Measurements from ENCODE around the gene ACTA1.
"Not testable (repeated sequence)": the region's sequence is repeated elsewhere in the genome, so short reads cannot be mapped to it uniquely, and the experiment has no call there.

ACTA1 gene

GRCh38 chr1:229407206-229408026 is 26.5 kb downstream of the ACTA1 start:
- ChIA-PET CTCF (interaction anchor here (1.3 kb wide), 1 partner anchor 22 kb away, joined by 5 read pairs; no protein-coding TSS in a partner anchor), POLR2A (no interaction called here)
- DNase-seq (ENCODE audit: extremely low spot score) = no peak
- TF ChIP-seq, protein P1, sequence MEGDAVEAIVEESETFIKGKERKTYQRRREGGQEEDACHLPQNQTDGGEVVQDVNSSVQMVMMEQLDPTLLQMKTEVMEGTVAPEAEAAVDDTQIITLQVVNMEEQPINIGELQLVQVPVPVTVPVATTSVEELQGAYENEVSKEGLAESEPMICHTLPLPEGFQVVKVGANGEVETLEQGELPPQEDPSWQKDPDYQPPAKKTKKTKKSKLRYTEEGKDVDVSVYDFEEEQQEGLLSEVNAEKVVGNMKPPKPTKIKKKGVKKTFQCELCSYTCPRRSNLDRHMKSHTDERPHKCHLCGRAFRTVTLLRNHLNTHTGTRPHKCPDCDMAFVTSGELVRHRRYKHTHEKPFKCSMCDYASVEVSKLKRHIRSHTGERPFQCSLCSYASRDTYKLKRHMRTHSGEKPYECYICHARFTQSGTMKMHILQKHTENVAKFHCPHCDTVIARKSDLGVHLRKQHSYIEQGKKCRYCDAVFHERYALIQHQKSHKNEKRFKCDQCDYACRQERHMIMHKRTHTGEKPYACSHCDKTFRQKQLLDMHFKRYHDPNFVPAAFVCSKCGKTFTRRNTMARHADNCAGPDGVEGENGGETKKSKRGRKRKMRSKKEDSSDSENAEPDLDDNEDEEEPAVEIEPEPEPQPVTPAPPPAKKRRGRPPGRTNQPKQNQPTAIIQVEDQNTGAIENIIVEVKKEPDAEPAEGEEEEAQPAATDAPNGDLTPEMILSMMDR (IDR thresholded peaks at IDR 0.05; ENCODE audit: control extremely low read depth, extremely low read depth, low read depth, missing control alignments) = no peak

GRCh38 chr1:229406798-229407197 is 27.1 kb downstream of the ACTA1 start:
- CTCF ChIA-PET = interaction anchor here (1.3 kb wide), 1 partner anchor 23 kb away, joined by 5 read pairs; no protein-coding TSS in a partner anchor
- no peak for DNase-seq (ENCODE audit: extremely low spot score)
- TF ChIP-seq, protein P1 (IDR thresholded peaks at IDR 0.05; ENCODE audit: control extremely low read depth, extremely low read depth, low read depth, missing control alignments) = no peak
- POLR2A ChIA-PET = no interaction called here

GRCh38 chr1:229403573-229403972 is 30.3 kb downstream of the ACTA1 start:
- ChIA-PET CTCF (interaction anchor here (1.2 to 1.8 kb wide), 2 partner anchors 8 to 79 kb away, joined by 3 to 4 read pairs; no protein-coding TSS in a partner anchor), POLR2A (no interaction called here)
- TF ChIP-seq, protein P1 (IDR thresholded peaks at IDR 0.05; ENCODE audit: control extremely low read depth, extremely low read depth, low read depth, missing control alignments) = no peak
- DNase-seq (ENCODE audit: extremely low spot score) = no peak

GRCh38 chr1:229402993-229403392 is 30.9 kb downstream of the ACTA1 start:
- DNase-seq (ENCODE audit: extremely low spot score) = no peak
- CTCF ChIA-PET = no interaction called here
- TF ChIP-seq, protein P1 (IDR thresholded peaks at IDR 0.05; ENCODE audit: control extremely low read depth, extremely low read depth, low read depth, missing control alignments) = no peak
- POLR2A ChIA-PET = interaction anchor here (0.5 kb wide), 1 partner anchor 16 kb away, joined by 3 read pairs; no protein-coding TSS in a partner anchor

DNA sequence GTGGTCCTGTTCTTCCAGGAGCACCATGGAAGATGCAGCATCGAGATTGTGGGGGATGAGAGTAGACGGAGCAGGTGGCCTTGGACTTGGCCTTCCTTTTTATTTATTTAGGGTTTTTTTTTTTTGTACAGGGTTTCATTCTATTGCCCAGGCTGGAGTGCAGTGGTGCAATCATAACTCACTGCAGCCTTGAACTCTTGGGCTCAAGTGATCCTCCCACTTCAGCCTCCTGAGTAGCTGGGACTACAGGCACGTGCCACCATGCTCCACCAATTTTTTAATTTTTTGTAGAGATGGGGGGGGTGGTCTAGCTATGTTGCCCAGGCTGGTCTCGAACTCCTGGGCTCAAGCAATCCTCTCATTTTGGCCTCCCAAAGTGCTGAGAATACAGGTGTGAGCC is 31.6 kb downstream of the ACTA1 start:
- CTCF ChIA-PET; DNase-seq (ENCODE audit: extremely low spot score): not testable (repeated sequence)
- POLR2A ChIA-PET = interaction anchor here (0.5 kb wide), 1 partner anchor 17 kb away, joined by 3 read pairs; no protein-coding TSS in a partner anchor

DNA sequence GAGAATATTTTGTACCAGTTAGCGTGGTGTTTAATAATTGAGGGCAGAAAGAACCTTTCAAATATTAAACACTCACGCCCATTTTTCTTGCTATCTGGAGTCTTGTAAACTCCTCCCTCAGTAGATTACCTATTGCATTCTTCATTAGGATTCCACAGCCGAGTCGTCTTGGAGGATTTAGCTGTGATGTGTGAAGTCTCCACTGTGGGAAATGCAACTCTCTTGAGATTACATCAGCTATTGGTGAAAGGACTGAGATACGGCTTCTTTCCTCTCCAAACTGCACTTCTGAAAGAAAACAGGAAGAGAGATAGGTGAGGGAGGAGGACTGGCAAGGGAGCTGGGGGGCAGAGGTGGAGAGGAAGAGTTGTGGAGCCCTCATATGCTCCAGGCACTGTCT is 36.1 kb downstream of the ACTA1 start:
- ChIA-PET CTCF (no interaction called here), POLR2A (no interaction called here)
- no peak for DNase-seq (ENCODE audit: extremely low spot score)
- TF ChIP-seq, protein P1 (IDR thresholded peaks at IDR 0.05; ENCODE audit: control extremely low read depth, extremely low read depth, low read depth, missing control alignments) = no peak

DNA sequence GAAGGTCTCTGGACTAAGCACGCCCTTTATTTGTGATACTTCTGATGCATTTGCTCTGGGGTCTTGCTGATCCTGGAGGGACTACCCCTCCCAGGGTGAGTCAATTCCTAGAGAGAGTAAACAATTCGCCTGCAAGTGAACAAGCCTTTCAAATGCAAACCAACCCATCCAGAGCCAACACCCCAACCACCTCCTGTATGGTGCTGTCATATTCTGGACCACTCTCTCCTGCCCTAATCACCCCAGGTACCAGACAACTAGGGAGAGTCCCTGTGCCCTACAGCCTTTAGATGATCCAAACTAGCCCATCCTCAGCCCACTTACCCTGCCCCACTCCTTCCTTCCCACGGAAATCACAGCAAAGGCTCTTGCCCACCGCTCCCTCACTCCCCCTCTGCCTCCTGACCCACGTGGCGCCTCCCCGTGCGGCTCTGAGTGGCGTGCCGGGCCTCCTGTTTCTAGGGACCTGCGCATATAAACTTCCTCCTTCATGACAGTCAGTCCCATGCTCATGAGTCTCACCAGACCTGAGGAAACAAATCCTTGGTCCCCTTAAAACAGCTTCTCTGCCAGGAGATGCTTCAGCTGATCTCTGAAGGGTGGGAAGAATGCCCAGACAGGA is 37.2 kb downstream of the ACTA1 start:
- DNase-seq (ENCODE audit: extremely low spot score) = no peak
- CTCF ChIA-PET = no interaction called here
- TF ChIP-seq, protein P1 (IDR thresholded peaks at IDR 0.05; ENCODE audit: control extremely low read depth, extremely low read depth, low read depth, missing control alignments) = no peak
- POLR2A ChIA-PET = no interaction called here

DNA sequence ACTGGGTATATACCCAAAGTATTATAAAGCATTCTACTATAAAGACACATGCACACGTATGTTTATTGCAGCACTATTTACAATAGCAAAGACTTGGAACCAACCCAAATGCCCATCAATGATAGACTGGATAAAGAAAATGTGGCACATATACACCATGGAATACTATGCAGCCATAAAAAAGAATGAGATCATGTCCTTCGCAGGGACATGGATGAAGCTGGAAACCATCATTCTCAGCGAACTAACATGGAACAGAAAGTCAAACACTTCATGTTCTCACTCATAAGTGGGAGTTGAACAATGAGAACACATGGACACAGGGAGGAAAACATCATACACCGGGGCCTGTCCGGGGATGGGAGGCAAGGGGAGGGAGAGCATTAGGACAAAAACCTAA is 39.4 kb downstream of the ACTA1 start:
- POLR2A ChIA-PET; DNase-seq (ENCODE audit: extremely low spot score): not testable (repeated sequence)
- CTCF ChIA-PET = interaction anchor here (1.0 kb wide), 1 partner anchor 10 kb away, joined by 3 read pairs; no protein-coding TSS in a partner anchor
